Measurements from ENCODE around the gene NCKAP5.

DNA sequence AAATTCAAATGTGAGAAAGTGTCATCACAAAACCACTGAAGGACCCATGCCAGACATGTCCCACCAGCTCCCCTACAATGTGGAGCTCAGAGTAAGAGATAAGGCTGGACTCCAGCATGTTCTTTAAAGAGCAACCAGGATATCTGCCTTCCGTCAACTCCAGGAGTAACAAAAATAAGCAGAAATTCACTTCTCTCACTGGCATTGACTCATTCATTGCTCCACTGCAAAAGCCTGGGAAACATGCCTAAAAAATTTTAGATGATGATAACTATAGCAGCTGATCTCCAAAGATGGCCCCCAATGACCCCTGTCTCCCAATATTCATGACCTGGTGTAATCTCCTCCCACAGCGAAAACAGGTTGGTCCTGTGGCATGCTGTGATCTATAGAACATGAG is 314.5 kb downstream of the NCKAP5 start:
- TF ChIP-seq SUZ12 (IDR thresholded peaks at IDR 0.05) (no peak), ELF4 (IDR thresholded peaks at IDR 0.05) (no peak), ZNF384 (IDR thresholded peaks at IDR 0.05) (no peak), ARNT (IDR thresholded peaks at IDR 0.05) (no peak), HDGF (IDR thresholded peaks at IDR 0.05; ENCODE audit: borderline replicate concordance) (no peak), NFRKB (IDR thresholded peaks at IDR 0.05) (no peak)

Data from HEK293T (cell line).